Measurements from ENCODE around the gene USF1.

USF1 gene

GRCh38 chr1:161039154-161039545 is 6.6 kb downstream of the USF1 start (continued):
- TF ChIP-seq PPARA (CRISPR knock-in tag; IDR thresholded peaks at IDR 0.05; ENCODE audit: borderline replicate concordance) (no peak), ARNTL (CRISPR knock-in tag; IDR thresholded peaks at IDR 0.05; ENCODE audit: borderline replicate concordance, low read depth) (no peak), POU6F1 (CRISPR knock-in tag; IDR thresholded peaks at IDR 0.05; ENCODE audit: borderline replicate concordance, low read depth) (no peak), ISL1 (CRISPR knock-in tag; IDR thresholded peaks at IDR 0.05) (no peak), CREB5 (CRISPR knock-in tag; IDR thresholded peaks at IDR 0.05; ENCODE audit: low read depth) (no peak), TCF4 (CRISPR knock-in tag; IDR thresholded peaks at IDR 0.05; ENCODE audit: borderline replicate concordance) (no peak)

GRCh38 chr1:161038523-161039153 is 7.1 kb downstream of the USF1 start, which contains the start of gene TSTD1:
Gene TSTD1, minus strand, starts transcription at chr1:161038964. Its CDS starts 75 bp downstream, at chr1:161038889.
- TF ChIP-seq CSRNP3 (CRISPR knock-in tag; IDR thresholded peaks at IDR 0.05) (no peak), TCF4 (CRISPR knock-in tag; IDR thresholded peaks at IDR 0.05; ENCODE audit: borderline replicate concordance) (no peak), CSDC2 (CRISPR knock-in tag; IDR thresholded peaks at IDR 0.05) (no peak), RARB (CRISPR knock-in tag; IDR thresholded peaks at IDR 0.05) (0 out of 2 replicates have a peak, but pooled peaks have one; percentile 23), ZNF70 (CRISPR knock-in tag; IDR thresholded peaks at IDR 0.05) (no peak)
- peak; percentile 87 for ATAC-seq

- peak; percentile 17 for ATAC-seq
- TF ChIP-seq TCF4 (CRISPR knock-in tag; IDR thresholded peaks at IDR 0.05; ENCODE audit: borderline replicate concordance) (no peak), PPARA (CRISPR knock-in tag; IDR thresholded peaks at IDR 0.05; ENCODE audit: borderline replicate concordance) (no peak), BACH2 (CRISPR knock-in tag; IDR thresholded peaks at IDR 0.05; ENCODE audit: borderline replicate concordance) (no peak)
These were observed 7.9 kb downstream of the USF1 start for GRCh38 chr1:161037661-161038522.

GRCh38 chr1:161033751-161034150 is 12.0 kb downstream of the USF1 start:
- no peak for ATAC-seq
- TF ChIP-seq POU6F1 (CRISPR knock-in tag; IDR thresholded peaks at IDR 0.05; ENCODE audit: borderline replicate concordance, low read depth) (no peak), GLIS3 (CRISPR knock-in tag; IDR thresholded peaks at IDR 0.05) (no peak), TSHZ2 (CRISPR knock-in tag; IDR thresholded peaks at IDR 0.05) (no peak), RARB (CRISPR knock-in tag; IDR thresholded peaks at IDR 0.05) (no peak), CSRNP3 (CRISPR knock-in tag; IDR thresholded peaks at IDR 0.05) (no peak), ZNF8 (CRISPR knock-in tag; IDR thresholded peaks at IDR 0.05) (no peak), ARNTL (CRISPR knock-in tag; IDR thresholded peaks at IDR 0.05; ENCODE audit: borderline replicate concordance, low read depth) (no peak), BACH2 (CRISPR knock-in tag; IDR thresholded peaks at IDR 0.05; ENCODE audit: borderline replicate concordance) (no peak), ESRRG (CRISPR knock-in tag; IDR thresholded peaks at IDR 0.05) (no peak), ZNF565 (CRISPR knock-in tag; conservative IDR thresholded peaks at IDR 0.05; ENCODE audit: low read depth) (no peak), CREB5 (CRISPR knock-in tag; IDR thresholded peaks at IDR 0.05; ENCODE audit: low read depth) (no peak), OSR1 (CRISPR knock-in tag; IDR thresholded peaks at IDR 0.05) (no peak), TCF4 (CRISPR knock-in tag; IDR thresholded peaks at IDR 0.05; ENCODE audit: borderline replicate concordance) (no peak), PATZ1 (CRISPR knock-in tag; IDR thresholded peaks at IDR 0.05; ENCODE audit: borderline replicate concordance) (no peak), CSDC2 (CRISPR knock-in tag; IDR thresholded peaks at IDR 0.05) (no peak)
